ENCODE measurements around the gene LCORL.

Gene LCORL

DNA sequence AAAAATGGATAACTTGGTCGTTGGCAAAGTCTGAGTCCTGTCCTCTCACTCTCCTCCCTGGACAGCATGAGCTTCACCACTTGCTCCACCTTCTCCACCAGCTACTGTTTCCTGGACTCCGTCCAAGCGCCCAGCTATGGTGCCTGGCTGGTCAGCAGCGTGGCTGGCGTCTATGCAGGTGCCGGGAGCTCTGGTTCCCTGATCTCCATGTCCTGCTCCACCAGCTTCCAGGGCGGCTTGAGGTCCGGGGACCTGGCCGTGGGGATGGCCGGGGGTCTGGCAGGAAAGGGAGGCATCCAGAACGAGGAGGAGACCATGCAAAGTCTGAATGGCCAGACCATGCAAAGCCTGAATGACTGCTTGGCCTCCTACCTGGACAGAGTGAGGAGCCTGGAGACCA is 109.9 kb downstream of the LCORL start:
- H3K27me3 ChIP-seq (replicated peaks; ENCODE audit: insufficient read depth, low read length) = no peaks in the 10 kb centered on the region
- H3K4me3 ChIP-seq (ENCODE audit: low read length) = no peak overlapping the region
- peaks cover 8% of the 10 kb centered on the region; the same call in 1 of the 2 replicates for H3K79me2 ChIP-seq (ENCODE audit: low read length)
- no peaks in the 10 kb centered on the region for H4K20me1 ChIP-seq (ENCODE audit: insufficient read depth, low read length)
- no peak for TF ChIP-seq EZH2phosphoT487 (IDR thresholded peaks at IDR 0.05; ENCODE audit: low read length)
- no peak for TF ChIP-seq EZH2 (optimal IDR thresholded peaks at IDR 0.05; ENCODE audit: low read depth, low read length)
- TF ChIP-seq, protein P1, sequence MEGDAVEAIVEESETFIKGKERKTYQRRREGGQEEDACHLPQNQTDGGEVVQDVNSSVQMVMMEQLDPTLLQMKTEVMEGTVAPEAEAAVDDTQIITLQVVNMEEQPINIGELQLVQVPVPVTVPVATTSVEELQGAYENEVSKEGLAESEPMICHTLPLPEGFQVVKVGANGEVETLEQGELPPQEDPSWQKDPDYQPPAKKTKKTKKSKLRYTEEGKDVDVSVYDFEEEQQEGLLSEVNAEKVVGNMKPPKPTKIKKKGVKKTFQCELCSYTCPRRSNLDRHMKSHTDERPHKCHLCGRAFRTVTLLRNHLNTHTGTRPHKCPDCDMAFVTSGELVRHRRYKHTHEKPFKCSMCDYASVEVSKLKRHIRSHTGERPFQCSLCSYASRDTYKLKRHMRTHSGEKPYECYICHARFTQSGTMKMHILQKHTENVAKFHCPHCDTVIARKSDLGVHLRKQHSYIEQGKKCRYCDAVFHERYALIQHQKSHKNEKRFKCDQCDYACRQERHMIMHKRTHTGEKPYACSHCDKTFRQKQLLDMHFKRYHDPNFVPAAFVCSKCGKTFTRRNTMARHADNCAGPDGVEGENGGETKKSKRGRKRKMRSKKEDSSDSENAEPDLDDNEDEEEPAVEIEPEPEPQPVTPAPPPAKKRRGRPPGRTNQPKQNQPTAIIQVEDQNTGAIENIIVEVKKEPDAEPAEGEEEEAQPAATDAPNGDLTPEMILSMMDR (IDR thresholded peaks at IDR 0.05; ENCODE audit: low read length) = no peak
- no peak overlapping the region for H2AFZ ChIP-seq (ENCODE audit: low read length)
- no peak overlapping the region for H3K9ac ChIP-seq (ENCODE audit: low read length)
- H3K9me2 ChIP-seq (replicated peaks; ENCODE audit: insufficient read depth, low read length) = no peaks in the 10 kb centered on the region
- no peak overlapping the region for H3K4me2 ChIP-seq (ENCODE audit: low read depth, low read length)
- no peaks in the 10 kb centered on the region; the same call in 1 of the 2 replicates for H3K36me3 ChIP-seq (replicated peaks; ENCODE audit: insufficient read depth, low read length)
- H3K27ac ChIP-seq (ENCODE audit: low read length) = no peak overlapping the region
- H3F3A ChIP-seq (ENCODE audit: insufficient read depth, low read length) = no peaks in the 10 kb centered on the region
- H3K9me3 ChIP-seq (replicated peaks; ENCODE audit: insufficient read depth, low read length) = no peaks in the 10 kb centered on the region
- H3K4me1 ChIP-seq (ENCODE audit: low read length) = no peaks in the 10 kb centered on the region
- no peak for DNase-seq

DNA sequence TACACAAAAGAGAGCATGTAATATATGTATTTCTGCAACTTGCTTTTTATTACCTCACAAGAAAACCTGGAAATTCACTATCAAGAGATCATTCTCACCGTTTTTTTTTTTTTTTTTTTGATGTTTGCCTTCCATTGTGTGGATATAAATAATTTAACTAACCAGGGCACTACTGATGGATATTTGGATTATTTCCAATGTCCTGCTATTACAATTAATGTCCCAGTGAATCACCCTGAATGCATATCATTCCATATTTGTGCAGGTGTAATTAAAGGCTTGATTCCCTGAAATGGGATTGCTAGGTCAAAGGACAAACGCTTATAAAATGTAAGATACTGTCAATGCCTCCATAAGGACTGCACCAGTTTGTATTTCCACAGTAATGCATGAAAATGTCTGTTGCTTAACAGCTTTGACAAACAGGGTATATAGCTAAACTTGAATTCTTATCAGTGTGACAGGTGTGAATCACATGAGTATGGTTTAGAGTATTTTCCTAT is 123.0 kb downstream of the LCORL start:
- Histone ChIP-seq H3K4me1 (ENCODE audit: low read length) (no peaks in the 10 kb centered on the region), H3K9me2 (replicated peaks; ENCODE audit: insufficient read depth, low read length) (no peaks in the 10 kb centered on the region), H3K36me3 (replicated peaks; ENCODE audit: insufficient read depth, low read length) (no peaks in the 10 kb centered on the region), H3K27me3 (replicated peaks; ENCODE audit: insufficient read depth, low read length) (no peaks in the 10 kb centered on the region), H2AFZ (ENCODE audit: low read length) (no peak overlapping the region), H4K20me1 (ENCODE audit: insufficient read depth, low read length) (no peaks in the 10 kb centered on the region), H3K4me2 (ENCODE audit: low read depth, low read length) (no peak overlapping the region), H3K9me3 (replicated peaks; ENCODE audit: insufficient read depth, low read length) (no peaks in the 10 kb centered on the region), H3K4me3 (ENCODE audit: low read length) (no peak overlapping the region), H3K79me2 (ENCODE audit: low read length) (0 out of 2 replicates have a peak, but pooled peaks cover 5% of the 10 kb centered on the region), H3K27ac (ENCODE audit: low read length) (no peak overlapping the region), H3K9ac (ENCODE audit: low read length) (no peak overlapping the region), H3F3A (ENCODE audit: insufficient read depth, low read length) (no peaks in the 10 kb centered on the region)
- no peak for DNase-seq
- TF ChIP-seq EZH2 (optimal IDR thresholded peaks at IDR 0.05; ENCODE audit: low read depth, low read length) (no peak), EZH2phosphoT487 (IDR thresholded peaks at IDR 0.05; ENCODE audit: low read length) (no peak)
- TF ChIP-seq, protein P1 (IDR thresholded peaks at IDR 0.05; ENCODE audit: low read length) = no peak

DNA sequence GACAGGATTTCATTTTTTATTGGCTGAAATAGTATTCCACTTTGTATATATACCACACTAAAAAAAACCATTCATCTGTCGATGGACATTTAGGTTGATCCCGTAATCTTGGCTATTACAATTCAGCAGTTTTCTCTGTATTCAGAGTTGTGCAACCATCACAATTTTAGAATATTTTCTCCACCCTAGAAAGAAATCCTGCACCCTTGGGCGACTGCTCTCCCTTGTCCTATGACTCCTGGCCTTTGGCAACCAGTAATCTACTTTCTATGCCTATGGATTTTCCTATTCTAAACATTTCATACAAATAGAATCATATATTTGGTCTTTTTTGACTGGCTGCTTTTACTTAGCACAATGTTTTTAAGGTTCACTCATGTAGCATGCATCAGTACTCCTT is 126.1 kb downstream of the LCORL start:
- no peak overlapping the region for H2AFZ ChIP-seq (ENCODE audit: low read length)
- H3K36me3 ChIP-seq (replicated peaks; ENCODE audit: insufficient read depth, low read length) = no peaks in the 10 kb centered on the region
- H3K27ac ChIP-seq (ENCODE audit: low read length) = no peak overlapping the region
- TF ChIP-seq EZH2 (optimal IDR thresholded peaks at IDR 0.05; ENCODE audit: low read depth, low read length) (no peak), EZH2phosphoT487 (IDR thresholded peaks at IDR 0.05; ENCODE audit: low read length) (no peak)
- TF ChIP-seq, protein P1 (IDR thresholded peaks at IDR 0.05; ENCODE audit: low read length) = no peak
- no peak overlapping the region for H3K4me3 ChIP-seq (ENCODE audit: low read length)
- no peaks in the 10 kb centered on the region for H4K20me1 ChIP-seq (ENCODE audit: insufficient read depth, low read length)
- H3K27me3 ChIP-seq (replicated peaks; ENCODE audit: insufficient read depth, low read length) = no peaks in the 10 kb centered on the region
- no peaks in the 10 kb centered on the region for H3K79me2 ChIP-seq (ENCODE audit: low read length)
- no peaks in the 10 kb centered on the region for H3K9me3 ChIP-seq (replicated peaks; ENCODE audit: insufficient read depth, low read length)
- no peak overlapping the region for H3K4me2 ChIP-seq (ENCODE audit: low read depth, low read length)
- no peak for DNase-seq
- H3K9me2 ChIP-seq (replicated peaks; ENCODE audit: insufficient read depth, low read length) = no peaks in the 10 kb centered on the region
- H3F3A ChIP-seq (ENCODE audit: insufficient read depth, low read length) = no peaks in the 10 kb centered on the region
- no peak overlapping the region for H3K9ac ChIP-seq (ENCODE audit: low read length)
- no peaks in the 10 kb centered on the region for H3K4me1 ChIP-seq (ENCODE audit: low read length)

All from MM.1S (cell line).